Right hindlimb (tissue), 1 donor: Measurements from ENCODE around the gene INAFM2.
A peak's percentile ranks its signal among the peaks of the same experiment; 100 is the strongest.

Source experiments
- DNase-seq: peaks from one replicate; pipeline ENCODE4 v3.0.0-alpha.2; 2018

INAFM2 gene

GRCh38 chr15:40323239-40323952, at the start of gene INAFM2:
TSS of gene INAFM2 (plus strand) at chr15:40323692. CDS start at chr15:40324056, 364 bp downstream.
- peak; percentile 95 for DNase-seq

GRCh38 chr15:40274350-40275274, 48.9 kb upstream of the INAFM2 start:
- DNase-seq = peak; percentile 76

- no peak for DNase-seq
These were observed 48.0 kb upstream of the INAFM2 start for GRCh38 chr15:40275523-40275922.

GRCh38 chr15:40275954-40276353, 47.5 kb upstream of the INAFM2 start:
- no peak for DNase-seq

- DNase-seq = no peak
These were observed 46.6 kb upstream of the INAFM2 start for GRCh38 chr15:40276927-40277326.

DNA sequence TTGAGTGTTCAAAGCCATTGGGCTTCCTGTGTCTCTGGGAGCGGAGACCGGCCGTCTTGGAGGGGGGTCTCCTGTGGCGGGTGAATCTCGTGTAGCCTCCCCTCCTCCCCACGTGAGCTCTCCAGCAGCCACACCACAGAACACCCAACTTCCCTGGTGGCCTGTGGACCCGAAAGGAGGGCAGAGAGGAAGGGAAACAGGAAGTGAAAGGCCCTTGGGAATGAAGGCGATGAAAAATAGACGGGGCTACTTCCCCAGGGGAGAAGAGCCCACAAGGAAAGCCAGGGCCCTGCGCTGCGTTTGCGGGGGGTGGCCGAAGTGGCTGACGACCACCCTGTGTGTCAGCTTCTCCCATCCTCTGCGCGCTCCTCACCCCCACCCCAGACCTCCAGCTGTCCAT, 46.0 kb upstream of the INAFM2 start:
- DNase-seq = no peak

- DNase-seq = no peak
These were observed 45.5 kb upstream of the INAFM2 start for GRCh38 chr15:40278026-40278425.

DNA sequence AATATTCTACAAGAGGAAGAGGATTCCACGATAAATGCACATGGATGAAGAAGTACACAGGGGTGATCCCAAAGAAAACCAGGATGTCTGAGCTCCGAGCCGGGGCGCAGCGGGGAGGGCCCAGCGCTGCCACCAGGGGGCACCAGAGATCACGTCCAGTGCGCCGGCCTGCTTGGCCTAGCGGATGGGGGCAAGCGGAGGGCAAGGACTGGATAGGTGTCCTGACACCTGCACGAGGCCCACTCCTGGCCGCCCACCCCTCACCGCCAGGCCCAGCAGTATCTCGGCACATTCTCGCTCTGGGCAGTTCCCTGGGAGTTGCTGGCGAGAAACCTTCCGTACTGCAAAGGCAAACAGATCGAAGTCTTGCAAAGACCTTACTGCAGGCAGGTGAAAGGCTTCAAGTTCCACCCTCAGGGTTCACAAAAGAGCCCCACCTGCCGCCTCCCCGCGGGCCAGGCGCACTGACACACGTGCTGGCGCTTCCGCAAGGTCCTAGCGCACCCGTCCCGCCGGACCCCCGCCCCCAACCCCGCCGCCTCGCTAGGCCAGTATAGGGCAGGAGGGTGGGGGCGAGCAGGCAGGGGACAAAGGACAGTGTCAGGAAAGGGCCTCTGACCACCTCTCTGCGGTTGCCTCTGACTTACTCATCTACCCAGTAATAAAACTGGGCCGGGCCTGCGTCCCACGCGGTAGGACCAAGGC, 43.9 kb upstream of the INAFM2 start:
- peak; percentile 76 for DNase-seq

- no peak for DNase-seq
These were observed 43.0 kb upstream of the INAFM2 start for GRCh38 chr15:40280260-40281056.

- no peak for DNase-seq
These were observed 42.3 kb upstream of the INAFM2 start for GRCh38 chr15:40281057-40281800.

DNA sequence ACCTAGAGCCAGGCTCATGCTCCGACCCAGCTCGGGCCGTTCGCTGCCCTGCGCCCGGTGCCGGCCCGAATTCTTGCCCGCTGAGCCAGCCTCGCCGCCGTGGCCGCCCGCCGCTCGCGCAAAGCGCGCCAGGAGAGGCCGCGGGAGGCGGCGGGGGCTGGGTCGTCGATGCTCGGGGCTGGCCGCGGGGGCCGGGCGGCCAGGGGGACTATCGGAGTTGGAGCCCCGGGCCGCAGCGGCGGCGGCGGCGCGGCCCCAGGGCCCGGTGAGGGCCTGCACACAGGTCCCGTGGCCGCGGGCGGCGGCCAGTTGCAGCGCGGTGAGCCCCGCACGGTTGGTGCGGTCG, 41.7 kb upstream of the INAFM2 start:
- no peak for DNase-seq

- no peak for DNase-seq
These were observed 41.2 kb upstream of the INAFM2 start for GRCh38 chr15:40282147-40282868.

DNA sequence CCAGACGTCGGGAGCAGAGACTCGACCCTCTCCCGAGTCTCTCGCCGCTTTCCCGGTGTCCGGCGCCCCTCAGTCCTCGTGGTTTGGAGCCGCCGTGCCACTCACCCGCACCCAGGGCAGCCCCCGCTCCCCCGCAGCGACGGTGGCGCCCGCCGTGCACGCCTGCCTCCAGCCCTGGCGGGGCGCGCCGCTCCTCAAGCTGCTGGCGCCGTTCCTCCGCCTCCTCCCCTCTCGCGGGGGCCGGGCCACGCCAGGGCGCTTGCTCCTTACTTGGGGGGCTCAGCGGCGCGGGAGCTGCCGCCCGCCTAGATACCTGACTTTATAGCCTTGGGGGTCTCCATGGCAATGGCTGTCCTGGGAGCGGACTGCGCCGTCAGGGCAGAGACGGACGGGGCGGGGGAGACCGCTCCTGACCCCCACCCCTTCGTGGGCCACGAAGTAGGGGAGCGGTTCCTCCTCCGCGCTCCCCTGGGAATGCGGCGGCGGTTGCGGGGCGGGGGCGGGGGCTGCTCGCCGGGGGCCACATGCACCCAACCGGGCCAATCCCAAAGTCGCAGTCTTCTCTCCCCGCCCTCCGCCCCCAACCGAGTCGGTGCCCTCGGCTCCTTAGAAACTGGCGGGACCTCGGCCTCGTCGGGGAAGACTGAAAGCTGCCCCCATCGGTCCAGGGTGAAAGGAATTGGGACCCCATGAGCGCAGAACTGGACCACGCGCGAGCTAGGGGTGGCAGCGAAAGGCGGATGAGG, 40.5 kb upstream of the INAFM2 start, which contains the start of gene ANKRD63:
Gene ANKRD63 (minus strand): TSS at position 196 of the 746 bp plus-strand sequence. CDS start 478 bp downstream, outside the sequence.
- DNase-seq = no peak

DNA sequence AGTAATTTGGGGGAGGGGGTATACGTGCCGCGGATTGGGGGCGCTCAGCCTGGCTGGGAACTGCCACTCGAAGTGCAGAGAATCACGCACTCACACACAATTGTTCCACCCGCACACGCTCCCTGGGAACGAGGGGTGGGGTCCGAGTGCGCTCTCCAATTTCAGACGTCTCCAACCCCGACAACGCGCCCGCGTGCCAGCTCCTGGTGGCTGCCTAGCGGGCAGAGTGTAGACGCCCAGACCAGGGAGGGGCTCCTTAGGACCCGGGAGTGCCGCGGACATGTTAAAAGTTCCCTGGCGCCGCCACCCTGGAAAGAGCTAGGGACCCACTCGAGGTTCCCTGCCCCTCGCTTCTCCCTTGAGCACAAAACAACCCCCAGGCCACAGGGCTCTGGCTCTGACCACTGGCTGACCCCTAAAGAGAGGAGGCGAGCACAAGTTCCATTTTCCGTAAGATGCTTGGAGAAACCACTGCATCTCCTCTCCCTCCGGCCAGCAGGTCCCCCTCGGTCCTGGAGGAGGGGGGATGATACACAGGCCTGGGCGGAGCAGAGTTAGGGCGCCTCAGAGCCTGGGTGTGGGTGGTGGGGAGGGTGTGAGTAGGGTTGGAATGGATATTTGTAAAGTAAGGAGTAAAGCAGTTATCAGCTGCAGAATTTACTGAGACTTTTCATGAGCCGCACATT, 39.7 kb upstream of the INAFM2 start:
- no peak for DNase-seq

DNA sequence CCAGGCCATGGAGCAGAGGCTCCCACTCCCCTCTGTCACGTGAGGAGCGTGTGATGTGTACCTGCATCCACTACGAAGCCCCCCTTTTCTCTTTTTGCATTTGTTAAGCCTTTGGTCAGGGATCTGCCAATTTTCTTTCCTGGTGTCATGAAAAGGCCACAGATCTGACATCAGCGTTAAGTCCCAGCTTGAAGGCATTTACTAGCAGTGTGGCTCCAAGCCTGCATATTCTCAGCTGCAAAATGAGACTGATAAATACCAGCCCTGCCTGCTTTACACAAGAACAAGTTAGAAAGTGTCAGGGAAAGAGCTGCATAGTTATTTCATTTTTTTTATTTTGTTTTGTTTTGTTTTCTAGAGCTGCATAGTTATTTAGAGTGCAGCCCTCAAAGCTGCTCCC, 38.3 kb upstream of the INAFM2 start:
- DNase-seq = no peak

DNA sequence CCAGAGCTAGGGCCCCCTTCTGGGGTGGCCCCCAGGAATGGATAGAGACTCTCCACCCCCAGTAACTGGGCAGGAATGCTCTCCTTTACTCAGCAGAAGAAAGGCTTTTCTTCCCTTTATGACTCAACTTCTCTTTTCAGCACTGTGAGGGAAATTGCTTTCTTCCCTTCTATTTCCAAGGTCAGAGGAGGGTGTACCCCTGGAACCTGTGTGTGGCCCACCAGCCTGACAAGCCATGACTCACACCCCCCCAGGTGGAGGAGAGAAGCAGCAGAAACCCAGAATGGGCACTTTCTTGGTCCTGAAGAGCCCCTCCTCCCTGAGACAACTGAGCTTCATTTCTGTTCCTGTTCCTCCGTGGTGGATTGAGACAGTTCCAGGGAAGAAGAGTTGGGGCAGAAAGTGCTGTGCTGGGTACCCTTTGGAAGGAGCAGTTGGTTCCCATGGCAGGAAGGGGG, 37.9 kb upstream of the INAFM2 start:
- DNase-seq = no peak

DNA sequence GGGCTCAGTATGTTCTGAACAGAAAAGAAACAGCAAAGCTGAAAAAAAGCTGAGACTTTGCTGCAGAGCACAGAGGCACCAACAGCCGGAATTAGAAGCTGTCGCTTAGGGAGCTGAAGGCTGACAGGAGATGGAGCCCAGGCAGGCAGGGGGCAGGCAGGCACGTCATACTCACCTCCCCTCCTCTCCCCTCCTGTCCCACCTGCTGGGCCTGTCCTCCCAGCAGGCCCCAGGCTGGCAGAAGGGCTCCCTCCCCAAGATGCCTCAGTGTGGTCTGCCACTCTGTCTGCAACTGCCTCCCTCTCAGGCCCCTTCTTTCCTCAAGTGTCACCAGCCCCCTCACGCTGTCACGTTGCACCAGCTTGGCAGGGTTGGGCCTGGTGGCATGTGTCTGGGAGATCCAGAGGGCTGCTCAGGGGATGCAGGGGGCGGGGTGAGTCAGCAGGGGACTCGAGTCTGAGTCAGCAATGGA, 37.4 kb upstream of the INAFM2 start:
- no peak for DNase-seq

- no peak for DNase-seq
These were observed 36.7 kb upstream of the INAFM2 start for GRCh38 chr15:40286794-40287193.

DNA sequence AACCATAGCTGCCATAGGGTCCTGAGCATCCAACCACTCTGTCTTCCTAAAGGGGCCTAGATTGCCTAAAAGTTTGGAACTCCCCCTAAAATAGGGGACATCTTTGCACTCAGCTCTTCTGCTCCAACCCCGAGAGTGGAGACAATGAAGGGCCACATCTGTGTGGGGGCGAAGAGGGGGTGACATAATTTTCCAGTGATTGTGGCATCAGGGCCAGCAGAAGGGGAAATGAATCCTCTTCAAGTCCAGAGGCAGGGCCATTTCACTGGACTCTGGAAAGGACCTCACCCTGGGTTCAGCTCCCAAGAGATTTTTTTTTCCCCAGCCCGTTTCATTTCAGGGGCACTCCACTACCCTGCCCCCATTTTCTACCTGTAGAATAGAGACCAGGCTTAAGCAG, 36.0 kb upstream of the INAFM2 start:
- DNase-seq = no peak
